AML-193 (cell line): ENCODE data around the gene SMC2.

Experiments used
- DNase-seq, 2 experiments: peaks; one replicate each; lab custom pipeline; 2025; lab: John Stamatoyannopoulos, UW

SMC2 gene

DNA sequence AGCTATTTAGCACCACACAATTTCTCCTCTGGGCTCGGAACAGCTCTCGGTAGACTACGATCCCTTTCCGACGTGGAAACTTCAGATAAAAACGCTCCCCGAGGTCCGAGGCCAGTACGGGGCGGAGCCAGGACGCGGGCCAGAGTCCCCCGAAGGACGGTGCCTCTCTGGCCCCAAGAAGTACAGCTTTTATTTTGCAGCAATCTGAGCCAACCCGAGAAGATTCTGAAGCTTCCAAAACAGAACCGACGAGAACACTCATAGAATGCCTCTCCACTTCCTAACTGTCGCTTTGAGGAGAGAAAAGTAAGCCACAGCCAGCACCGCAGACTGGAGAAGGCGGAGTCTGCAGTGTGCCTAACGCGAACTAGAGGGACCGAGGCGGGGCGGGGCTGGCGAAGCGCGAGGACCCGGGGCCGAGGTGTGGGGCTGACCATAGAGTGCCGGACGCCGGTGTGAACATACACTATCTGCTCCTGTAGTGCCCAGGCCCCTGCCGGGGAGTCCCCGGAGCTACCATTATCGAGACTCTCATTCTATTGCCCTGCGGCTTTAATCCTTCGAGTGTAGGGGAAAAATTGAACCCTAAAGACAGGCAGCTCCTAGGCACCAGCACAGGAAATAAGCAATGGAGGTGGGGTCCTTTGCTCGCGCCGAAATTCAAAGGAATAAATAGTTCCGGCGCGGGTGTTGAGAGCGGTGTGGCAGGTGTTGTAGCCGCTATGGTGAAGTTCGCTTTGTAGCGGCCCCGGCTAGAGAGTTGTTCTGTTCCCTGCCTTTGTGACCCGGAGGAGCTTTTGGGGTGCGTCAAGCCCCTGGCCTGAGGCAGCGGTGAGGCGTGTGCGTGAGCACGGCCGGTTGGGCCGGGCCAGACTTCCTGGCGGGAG lies at the start of gene SMC2:
Gene SMC2 (plus strand): TSS at position 663 of the 887 bp plus-strand sequence. CDS start 1,076 bp downstream, outside the sequence.
- peak; percentile 87 to 88 for DNase-seq

DNA sequence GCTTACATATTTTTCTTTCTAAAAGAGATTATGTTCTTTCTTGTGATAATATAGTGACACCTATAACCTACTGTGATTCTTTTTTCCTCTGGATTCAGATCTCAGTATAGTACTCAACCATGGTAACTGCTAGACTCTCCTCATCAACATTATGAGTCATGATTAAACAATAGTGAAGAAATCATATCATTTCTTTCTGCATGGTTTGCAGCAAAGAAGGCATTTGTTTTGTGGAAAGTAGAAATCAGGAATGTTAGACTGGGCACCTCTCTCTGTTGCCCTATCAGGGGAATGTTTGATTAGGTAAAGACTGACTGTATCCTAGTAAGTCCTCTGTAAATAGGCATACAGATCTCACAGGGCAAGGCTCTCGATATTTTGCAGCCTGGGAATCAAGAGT lies 25.6 kb upstream of the SMC2 start:
- no peak for DNase-seq

DNA sequence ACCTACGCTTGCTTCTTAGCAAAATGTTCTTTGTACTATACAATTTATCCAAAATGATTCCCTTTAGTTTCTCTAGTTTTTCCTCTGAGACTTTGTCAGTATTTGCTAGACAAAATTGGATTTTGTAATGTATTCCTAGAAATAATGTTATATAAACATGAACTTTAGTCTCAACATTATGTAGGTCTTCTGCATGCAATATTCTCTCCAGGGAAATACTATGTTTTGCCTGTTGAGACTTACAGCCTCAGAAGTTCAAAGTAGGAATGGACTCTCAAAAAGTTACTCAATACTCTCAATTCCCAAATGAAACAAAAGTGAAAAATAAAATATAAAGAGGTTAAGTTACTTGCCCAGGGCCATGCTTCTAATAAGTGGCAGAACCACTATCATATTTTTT lies 24.8 kb upstream of the SMC2 start:
- no peak for DNase-seq

DNA sequence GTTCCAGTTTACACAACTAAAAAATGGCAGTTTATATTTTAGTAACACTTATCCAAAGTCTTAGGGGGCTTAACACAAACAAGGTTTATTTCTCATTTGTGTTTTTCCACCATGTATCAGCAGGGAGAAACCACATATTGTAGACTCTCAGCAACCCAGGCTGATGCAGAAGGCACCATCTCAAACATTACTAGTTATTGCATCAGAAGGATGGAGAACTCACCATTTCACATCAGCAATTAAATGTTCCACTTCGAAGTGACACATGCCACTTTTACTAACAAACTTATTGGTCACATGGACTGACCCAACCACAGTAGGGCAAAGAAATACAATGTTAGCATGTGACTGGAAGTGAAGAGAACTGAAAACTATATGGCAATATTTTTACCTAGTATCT lies 22.5 kb upstream of the SMC2 start:
- no peak for DNase-seq

DNA sequence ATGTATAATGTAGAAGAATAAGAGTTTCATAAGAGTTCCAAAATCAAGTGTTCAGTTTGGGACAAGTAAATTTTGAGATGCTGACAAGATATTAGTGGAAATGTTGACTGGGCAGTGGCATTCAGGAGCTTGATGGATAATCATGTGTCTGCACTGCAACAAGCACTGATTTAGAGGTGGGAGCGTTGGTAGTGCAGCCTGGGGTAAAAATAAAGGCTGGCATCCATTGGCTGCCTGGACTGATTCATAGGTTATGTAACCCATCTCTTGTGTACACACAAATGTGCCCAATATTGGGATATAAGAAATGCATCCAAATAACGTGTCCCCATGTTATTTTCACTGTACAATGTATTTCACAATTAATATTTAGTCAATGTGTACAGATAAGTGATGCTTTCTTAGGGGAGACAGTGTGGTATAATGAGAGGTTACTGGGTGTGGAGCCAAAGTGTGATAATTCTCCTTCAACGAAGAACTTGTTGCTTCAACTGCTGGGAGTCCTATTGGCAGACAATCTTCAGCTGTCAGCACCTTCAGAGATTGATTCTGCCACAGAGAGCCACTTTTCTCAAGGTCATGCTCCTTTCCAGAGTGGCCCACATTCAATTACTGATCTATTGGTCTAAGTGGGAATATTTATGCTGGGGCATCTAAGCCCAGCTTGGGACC lies 20.9 kb upstream of the SMC2 start:
- DNase-seq = no peak

DNA sequence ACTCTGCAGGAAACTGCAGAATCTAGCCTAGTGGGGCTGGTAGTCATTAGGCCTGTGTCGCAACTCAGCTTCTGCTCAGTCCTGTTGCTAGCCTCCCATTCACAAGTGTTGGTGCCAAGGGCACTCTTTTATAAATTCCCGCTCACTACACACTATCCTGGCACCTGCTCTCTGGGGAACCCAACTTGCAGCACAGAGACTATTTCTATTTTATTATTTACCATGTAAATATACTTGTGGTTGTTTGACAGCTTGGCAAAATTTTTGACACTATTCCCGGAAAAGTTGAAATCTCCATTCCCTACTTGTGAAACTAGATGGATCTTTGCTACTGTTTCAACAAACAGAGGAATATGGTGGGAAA lies 20.4 kb upstream of the SMC2 start:
- no peak for DNase-seq

DNA sequence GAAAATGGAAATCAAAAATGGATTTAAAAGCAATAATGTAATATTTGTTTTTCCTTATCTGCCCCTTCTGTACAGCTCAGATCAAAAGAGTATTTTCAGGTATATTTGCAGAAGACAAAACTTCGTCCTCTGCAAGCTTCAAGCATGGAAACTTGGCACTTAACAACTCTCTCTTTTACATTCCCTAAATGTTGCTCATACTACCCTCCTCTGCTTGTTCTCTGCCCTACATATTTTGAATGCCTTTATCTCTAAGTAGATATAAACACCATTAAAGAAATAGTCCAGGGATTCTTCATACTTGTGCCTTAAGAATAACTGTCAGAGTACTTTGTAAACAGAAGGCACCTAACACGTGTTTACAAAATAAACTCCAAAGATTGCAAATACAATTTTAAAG lies 19.2 kb upstream of the SMC2 start:
- DNase-seq = no peak

DNA sequence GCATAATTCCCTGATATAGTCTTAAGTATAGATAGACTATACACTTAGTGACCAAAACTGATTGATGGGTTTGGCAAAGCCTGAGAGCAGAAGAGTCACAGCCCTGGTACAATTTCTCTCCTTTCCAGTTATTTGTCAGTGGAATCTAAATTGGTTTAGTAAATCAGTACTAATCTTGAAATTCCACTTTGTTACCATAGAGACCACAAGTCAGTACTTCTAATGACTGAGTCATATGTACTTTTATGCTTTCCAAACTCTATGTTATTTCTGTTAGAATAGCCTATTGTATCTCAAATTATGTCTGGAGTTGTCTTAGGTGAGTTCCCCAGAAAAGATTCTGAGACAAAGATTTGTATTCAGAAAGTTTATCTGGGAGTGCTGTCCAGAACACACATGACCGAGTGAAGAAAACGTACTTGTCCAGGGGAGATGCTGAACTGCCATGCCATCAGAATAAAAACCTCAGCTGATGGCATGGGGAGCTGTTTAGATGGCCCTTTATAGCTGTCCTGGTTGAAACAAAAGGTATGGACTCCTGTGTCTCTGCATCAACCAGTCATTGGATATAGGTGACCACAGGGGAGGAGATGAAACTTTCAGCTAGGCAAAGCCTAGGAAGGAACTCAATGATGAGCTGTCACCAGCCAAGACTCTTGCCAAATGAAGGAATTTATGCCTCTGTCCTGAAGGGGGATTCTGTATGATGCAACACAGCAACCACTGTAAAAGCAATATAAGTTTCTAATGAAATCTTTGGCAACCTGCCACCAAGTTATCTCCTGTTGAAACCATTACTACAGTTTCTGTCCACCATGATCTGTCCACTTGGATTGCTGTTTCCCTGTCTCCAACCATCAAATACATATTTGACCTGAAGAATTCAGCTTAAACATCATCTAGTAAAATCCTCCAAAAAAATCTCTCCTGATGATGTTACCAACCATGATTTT lies 18.0 kb upstream of the SMC2 start:
- DNase-seq = no peak

DNA sequence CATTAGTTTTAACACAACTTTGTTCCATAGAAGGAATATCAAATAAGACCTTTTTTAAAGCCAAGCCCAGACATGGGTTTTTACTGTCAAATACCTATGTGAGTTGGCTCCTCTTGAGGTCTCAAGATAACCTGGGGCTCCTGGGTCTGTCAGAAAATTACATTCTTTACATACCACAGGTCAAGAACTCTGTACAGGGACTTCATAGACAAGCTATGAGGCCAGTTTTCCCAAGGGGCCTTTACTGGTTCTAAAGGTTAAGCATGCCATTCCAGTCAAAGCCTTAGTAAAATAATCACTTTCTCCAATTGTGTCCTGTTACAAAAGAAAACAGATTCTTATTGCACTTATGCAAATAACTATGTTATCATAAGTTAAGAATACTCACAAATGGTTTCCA lies 15.5 kb upstream of the SMC2 start:
- DNase-seq = no peak

DNA sequence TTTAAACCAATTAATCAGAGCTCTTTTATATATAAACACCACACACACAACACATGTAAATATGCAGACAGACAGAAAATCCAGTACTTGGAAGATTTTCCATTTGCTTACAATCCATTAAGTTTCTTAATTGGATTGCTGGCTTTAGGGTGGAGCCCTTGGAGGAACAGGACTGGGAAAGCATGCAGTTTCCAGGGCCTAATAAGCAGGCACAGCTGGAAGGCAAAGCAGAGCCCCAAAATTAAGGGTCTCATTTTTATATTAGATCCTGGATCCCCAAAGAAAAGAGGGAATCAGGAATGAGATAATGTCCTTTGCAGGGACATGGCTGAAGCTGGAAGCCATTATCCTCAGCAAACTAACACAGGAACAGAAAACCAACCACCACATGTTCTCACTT lies 13.1 kb upstream of the SMC2 start:
- no peak for DNase-seq

DNA sequence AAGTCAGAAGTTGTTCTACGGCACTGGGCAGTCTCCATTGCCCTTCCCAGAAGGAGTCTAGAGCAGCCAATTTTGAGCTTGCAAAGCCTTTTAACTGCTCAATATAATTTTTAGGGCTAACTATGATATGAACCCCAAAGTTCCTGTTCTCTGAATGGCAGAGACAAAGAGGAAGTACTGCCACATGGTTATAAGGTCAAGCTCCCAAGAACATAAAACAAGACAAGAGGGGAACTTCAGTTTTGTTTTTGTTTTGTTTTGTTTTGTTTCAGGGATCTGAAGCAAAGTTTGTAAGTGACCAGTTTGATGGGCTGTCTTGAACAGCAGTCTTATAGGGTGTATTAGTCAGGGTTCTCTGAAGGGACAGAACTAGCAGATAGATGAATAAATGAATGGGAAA lies 11.9 kb upstream of the SMC2 start:
- peak; percentile 40 to 44 for DNase-seq

DNA sequence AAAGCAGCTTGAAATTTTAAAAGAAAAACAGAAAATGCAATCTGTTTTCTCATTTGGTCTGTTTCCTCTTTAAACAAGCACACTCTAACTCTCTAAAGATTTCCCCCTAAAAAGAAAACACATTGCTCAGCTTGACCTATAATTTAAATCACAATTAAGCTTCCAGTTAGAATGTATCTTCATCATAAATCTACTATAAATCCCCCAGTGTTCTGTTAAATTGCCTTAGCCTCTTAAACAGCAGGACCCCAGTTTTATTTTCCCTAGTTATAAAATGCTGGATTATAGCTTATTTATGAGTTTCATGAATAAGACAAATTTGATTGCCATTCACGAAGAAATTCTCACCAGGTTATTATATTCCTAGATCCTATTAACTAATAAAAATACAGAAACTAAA lies 8.6 kb upstream of the SMC2 start:
- DNase-seq = no peak

DNA sequence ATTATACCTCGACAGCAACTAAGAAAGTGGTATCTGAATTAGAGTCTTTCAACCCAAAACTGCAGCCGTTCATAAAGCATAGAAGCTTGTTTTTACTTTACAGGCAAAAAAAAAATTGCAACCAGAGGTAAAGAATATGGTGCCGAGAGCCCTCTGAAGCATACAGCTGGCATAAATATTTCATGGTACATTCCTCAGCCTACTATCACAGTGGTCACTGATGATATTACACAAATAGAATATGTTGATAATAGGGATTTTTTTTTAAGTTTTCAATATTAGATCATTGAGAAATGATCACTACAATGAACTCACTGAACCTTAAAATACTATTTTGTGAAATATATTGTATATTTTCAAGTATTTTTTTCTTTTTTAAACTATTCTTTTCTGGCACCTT lies 6.2 kb upstream of the SMC2 start:
- no peak for DNase-seq

DNA sequence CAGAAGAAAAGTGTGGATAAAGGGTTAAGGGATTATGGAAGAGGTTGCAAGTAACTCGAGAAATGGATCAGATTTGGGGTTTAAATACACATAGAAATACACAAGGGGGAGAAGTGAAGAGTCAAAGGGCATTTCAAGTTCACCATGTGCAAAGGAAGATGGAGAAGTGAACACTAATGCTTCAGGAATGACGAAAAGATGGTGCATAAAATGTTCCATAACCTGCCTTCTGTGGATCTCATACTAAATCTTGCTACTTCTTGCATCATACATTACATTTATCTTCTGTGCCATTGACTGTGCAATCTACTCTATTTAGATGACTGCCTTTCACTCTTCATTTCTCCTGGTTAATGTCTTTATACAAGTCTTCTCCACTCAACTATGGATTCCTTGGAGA lies 5.7 kb upstream of the SMC2 start:
- no peak for DNase-seq

DNA sequence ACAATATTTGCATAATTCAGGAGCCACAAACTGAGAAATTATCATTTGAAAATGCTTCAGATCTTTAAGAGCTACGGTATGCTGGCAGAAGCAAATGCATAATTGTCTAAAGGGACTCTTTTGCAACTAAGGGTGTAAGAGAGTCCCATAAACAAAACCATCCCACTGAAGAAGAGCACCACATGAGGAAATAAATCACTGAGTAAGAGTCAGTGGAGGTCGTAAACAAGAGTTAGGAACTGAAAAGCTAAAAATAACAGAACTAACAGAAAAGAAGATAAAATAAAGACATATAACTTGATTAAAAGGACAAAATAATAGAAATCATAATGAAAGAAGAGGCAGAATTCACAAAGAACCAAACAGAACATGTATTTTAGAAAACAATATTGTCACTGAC lies 3.5 kb upstream of the SMC2 start:
- no peak for DNase-seq

DNA sequence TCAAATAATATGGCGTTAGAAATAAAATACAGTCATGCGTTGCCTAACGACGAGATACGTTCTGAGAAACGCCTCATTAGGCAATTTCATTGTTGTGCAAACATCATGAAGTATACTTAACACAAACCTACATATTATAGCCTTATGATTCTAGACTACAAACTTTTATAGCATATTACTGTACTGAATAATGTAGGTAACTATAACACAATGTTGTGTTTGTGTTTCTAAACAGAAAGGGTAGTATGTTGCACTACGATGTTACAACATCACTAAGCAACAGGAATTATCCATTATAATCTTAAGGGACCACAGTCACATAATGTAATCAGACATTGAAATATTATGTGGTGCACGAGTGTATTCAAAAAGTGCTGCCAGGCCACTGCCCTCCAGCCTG lies 3.0 kb upstream of the SMC2 start:
- no peak for DNase-seq

DNA sequence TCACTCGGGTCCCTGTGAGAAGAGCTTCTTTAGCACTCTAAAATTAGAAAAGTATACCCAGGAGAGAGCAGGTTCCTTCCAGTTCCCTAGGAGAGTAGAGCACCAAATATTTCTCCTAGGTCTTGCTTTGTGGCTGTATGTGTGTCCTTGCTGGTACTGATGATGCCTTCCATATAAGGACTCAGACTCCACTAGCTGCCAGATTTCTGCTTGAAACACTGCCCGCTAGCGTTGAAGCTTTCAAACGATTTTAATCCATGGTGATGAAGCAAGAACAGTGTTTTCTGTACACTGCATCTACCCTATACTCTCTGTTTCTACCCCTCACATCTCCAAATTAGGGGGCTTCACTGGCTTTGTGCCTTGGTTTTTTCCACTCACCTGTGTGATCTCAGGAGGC lies 2.4 kb upstream of the SMC2 start:
- peak; percentile 78 to 87 for DNase-seq

DNA sequence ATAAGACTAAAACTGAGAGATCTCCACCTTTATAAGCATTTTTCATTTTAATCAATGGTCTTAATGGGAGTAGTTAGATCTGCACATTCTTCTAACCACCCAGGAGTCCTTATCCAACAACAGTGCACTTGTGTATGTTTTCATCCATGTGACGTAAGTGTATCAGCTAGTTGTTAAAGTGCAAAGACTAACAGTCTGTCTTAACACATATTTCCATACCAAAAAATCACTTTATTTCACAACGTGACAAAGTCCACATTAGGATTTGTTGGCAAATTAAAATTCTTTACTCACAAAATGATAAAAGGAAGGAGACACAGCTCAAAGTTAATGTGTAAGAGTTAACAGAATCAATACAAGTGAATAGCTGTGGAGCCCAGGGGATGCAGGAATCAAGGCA lies 1.9 kb upstream of the SMC2 start:
- DNase-seq = no peak

DNA sequence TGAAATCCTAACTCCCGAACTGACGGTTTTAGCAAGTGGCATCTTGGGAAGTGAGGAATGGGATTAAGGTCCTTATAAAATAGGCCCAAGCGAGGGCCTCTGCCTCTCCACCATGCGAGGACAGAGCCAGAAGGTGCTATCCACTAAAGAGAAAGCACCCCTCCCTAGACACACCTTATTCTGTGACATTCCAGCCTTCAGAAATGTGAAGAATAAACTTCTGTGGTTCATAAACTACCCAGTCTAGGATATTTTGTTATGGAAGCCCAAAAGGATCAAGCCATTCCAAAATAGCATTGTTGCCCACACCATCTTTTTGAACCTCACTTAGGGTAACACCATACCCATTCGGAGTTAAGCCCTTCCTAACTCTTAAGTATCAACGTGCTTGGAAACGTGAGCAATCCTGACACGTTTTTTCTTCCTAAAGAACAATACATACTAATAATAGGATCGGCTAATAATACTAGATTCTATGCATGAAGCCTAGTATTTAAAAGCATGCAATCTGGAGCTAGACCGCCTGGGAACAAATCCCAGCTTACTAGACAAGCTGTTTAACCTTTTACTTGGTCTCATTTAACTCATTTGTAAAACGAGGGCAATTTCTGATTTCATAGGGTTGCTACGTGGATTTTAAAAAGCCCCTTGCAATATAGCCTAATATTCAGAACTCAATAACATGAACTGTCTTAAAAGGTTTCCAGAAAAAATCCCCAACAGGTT lies 1.1 kb upstream of the SMC2 start:
- DNase-seq = no peak

DNA sequence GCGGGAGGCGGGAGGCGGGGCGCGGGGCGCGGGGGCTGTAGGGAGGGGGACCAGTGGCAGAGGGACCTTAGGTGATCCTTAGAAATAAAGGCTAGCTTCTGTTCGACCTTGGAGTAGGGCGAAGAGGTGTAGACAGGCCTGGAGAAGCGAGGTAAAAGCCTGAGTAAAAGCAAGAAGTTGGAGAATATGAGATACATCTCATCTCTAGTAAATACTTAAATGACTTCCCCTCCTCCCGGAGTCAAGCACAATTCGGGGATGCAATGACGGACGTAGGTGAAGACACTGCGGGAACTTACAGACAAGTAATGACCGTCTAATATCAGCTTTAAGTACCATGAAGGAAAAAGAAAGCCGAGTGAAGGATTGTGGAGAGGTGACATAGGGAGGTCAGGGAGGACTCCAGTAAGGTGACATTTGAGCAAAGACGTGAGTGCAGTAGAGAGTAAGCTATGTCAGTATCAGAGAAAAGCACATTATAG lies 466 bp downstream of the SMC2 start:
- DNase-seq = peak; percentile 43 to 64

DNA sequence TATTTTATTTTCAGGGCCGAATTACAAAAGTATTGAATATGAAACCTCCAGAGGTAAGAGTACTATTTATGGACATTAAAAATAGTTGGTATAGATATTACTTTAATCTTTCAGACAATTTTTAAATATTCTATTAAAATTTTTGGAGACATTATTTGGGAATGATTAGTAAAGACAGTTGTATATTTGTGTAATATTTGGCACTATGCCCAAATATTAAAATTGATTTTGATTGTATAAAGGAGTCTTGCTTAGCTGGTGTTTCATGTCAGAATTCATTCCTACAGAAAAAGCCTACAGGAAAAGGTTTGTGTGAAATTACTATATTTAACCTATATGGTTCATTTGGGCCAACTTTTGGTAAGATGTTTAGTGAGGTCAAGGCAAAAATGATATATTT lies 5.5 kb downstream of the SMC2 start:
- DNase-seq = no peak

DNA sequence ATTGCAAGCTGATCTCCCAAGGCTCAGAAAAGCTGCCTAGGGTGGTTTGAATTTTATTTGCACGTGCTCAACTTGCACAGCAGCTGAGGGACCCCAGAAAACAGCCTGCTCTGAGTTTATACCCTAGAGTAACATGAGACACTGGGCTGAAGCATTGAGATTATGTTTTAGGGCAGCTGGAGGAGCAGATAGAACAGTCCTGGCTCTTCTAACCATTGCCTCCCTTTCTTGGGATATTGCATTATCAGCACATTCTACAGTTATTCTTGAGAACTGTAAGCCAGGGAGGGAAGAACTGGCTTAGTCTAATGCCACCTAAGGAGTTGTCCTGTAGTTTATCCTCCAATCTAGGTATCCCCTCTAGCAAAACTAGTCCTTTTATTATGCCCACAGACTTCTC lies 10.3 kb downstream of the SMC2 start:
- no peak for DNase-seq
